ENCODE measurements around the gene DYRK2.

DYRK2 gene

GRCh38 chr12:67689385-67689784 is 40.8 kb downstream of the DYRK2 start:
- H3K4me3 ChIP-seq (ENCODE audit: low read depth, low read length), result no peak overlapping the region
- DNase-seq (ENCODE audit: low read depth), result peak; percentile 4
- no peak for TF ChIP-seq CTCF (IDR thresholded peaks at IDR 0.05; ENCODE audit: low read depth, low read length)
- no peak for TF ChIP-seq POLR2A (IDR thresholded peaks at IDR 0.05; ENCODE audit: extremely low read depth, insufficient read length)
- no peak for TF ChIP-seq MYC (IDR thresholded peaks at IDR 0.05; ENCODE audit: low read depth, low read length)
- no peak for TF ChIP-seq MAX (IDR thresholded peaks at IDR 0.05; ENCODE audit: low read depth, low read length)

GRCh38 chr12:67690656-67691055 is 42.1 kb downstream of the DYRK2 start:
- H3K4me3 ChIP-seq (ENCODE audit: low read depth, low read length), result no peak overlapping the region
- TF ChIP-seq MYC (IDR thresholded peaks at IDR 0.05; ENCODE audit: low read depth, low read length) (no peak), MAX (IDR thresholded peaks at IDR 0.05; ENCODE audit: low read depth, low read length) (no peak), POLR2A (IDR thresholded peaks at IDR 0.05; ENCODE audit: extremely low read depth, insufficient read length) (no peak), CTCF (IDR thresholded peaks at IDR 0.05; ENCODE audit: low read depth, low read length) (no peak)
- DNase-seq (ENCODE audit: low read depth), result no peak

DNA sequence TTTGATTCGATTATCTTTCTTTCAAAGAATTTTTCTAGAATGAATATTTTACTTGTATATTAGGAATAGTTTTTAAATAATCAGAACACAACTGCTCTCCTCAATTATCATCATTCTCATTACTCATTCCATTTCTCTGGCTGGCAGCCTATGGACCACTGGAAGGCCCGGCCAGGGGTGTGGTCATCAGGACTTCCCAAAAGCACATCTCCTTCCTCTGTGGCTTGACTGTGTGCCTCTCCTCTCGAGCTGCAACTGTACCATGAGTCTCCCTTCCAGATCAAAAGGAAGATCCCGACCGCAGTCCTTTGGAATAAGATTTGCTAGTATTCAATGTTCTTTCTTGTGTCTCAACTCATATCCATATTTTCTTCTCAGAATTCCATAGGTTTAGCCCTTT is 42.7 kb downstream of the DYRK2 start:
- TF ChIP-seq MAX (IDR thresholded peaks at IDR 0.05; ENCODE audit: low read depth, low read length) (no peak), CTCF (IDR thresholded peaks at IDR 0.05; ENCODE audit: low read depth, low read length) (no peak), POLR2A (IDR thresholded peaks at IDR 0.05; ENCODE audit: extremely low read depth, insufficient read length) (no peak), MYC (IDR thresholded peaks at IDR 0.05; ENCODE audit: low read depth, low read length) (no peak)
- DNase-seq (ENCODE audit: low read depth), result no peak
- H3K4me3 ChIP-seq (ENCODE audit: low read depth, low read length), result no peak overlapping the region

GRCh38 chr12:67692135-67692534 is 43.6 kb downstream of the DYRK2 start:
- H3K4me3 ChIP-seq (ENCODE audit: low read depth, low read length), result no peak overlapping the region
- DNase-seq (ENCODE audit: low read depth), result no peak
- TF ChIP-seq MYC (IDR thresholded peaks at IDR 0.05; ENCODE audit: low read depth, low read length), result no peak
- no peak for TF ChIP-seq MAX (IDR thresholded peaks at IDR 0.05; ENCODE audit: low read depth, low read length)
- TF ChIP-seq CTCF (IDR thresholded peaks at IDR 0.05; ENCODE audit: low read depth, low read length), result no peak
- TF ChIP-seq POLR2A (IDR thresholded peaks at IDR 0.05; ENCODE audit: extremely low read depth, insufficient read length), result no peak

- DNase-seq (ENCODE audit: low read depth), result no peak
- H3K4me3 ChIP-seq (ENCODE audit: low read depth, low read length), result no peak overlapping the region
- TF ChIP-seq MYC (IDR thresholded peaks at IDR 0.05; ENCODE audit: low read depth, low read length), result no peak
- no peak for TF ChIP-seq POLR2A (IDR thresholded peaks at IDR 0.05; ENCODE audit: extremely low read depth, insufficient read length)
- TF ChIP-seq CTCF (IDR thresholded peaks at IDR 0.05; ENCODE audit: low read depth, low read length), result no peak
- no peak for TF ChIP-seq MAX (IDR thresholded peaks at IDR 0.05; ENCODE audit: low read depth, low read length)
Measured at GRCh38 chr12:67692966-67693365, 44.4 kb downstream of the DYRK2 start.

DNA sequence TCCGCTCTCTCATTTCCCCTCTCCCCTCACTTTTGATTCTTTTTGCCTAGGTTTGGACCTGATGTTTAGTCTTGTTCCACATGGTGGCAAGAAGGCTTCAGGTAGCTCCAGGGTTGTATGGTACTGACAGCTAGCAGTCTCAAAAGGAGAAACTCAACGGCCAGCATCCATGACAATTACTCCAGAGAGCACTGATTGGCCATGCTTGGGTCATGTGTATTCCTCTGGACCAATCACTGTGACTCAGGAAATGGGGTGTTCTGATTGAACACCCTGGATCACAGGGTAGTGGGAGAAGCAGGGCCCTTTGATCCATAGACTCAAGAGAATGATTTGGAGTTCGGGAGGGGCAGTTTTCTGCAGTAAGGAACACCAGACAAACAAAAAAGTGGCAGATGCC is 45.3 kb downstream of the DYRK2 start:
- DNase-seq (ENCODE audit: low read depth), result no peak
- no peak overlapping the region for H3K4me3 ChIP-seq (ENCODE audit: low read depth, low read length)
- no peak for TF ChIP-seq CTCF (IDR thresholded peaks at IDR 0.05; ENCODE audit: low read depth, low read length)
- TF ChIP-seq MYC (IDR thresholded peaks at IDR 0.05; ENCODE audit: low read depth, low read length), result no peak
- TF ChIP-seq POLR2A (IDR thresholded peaks at IDR 0.05; ENCODE audit: extremely low read depth, insufficient read length), result no peak
- TF ChIP-seq MAX (IDR thresholded peaks at IDR 0.05; ENCODE audit: low read depth, low read length), result no peak
